ENCODE data around the gene PTPRT. TPM values are rescaled to one million over a fixed set of nuclear protein-coding genes. Genes with fewer than 3 reads are reported as not detected.

PTPRT gene
- polyA plus RNA-seq, 1 of the 3 experiments (the other 2 are of a cell fraction) = not detected

GRCh38 chr20:42785041-42785440 is 404.7 kb downstream of the PTPRT start:
- WGBS (ENCODE audit: low lambda C conversion rate) = 11% methylated on average over 4 of the region's 4 CpGs

More at GRCh38 chr20:42785041-42785440, 404.7 kb downstream of the PTPRT start:
- TF ChIP-seq PBX3 (IDR thresholded peaks at IDR 0.05) (no peak), FOXJ3 (CRISPR knock-in tag; IDR thresholded peaks at IDR 0.05) (no peak), RXRA (IDR thresholded peaks at IDR 0.05; ENCODE audit: borderline replicate concordance, low read depth) (no peak), CTCF (IDR thresholded peaks at IDR 0.05) (no peak), SMC3 (IDR thresholded peaks at IDR 0.05; ENCODE audit: low read depth, low read length) (no peak), USF2 (IDR thresholded peaks at IDR 0.05; ENCODE audit: borderline replicate concordance, low read depth, low read length) (no peak), IRF3 (IDR thresholded peaks at IDR 0.05; ENCODE audit: low read depth, low read length) (no peak), NFIC (IDR thresholded peaks at IDR 0.05; ENCODE audit: borderline replicate concordance) (no peak), NRF1 (IDR thresholded peaks at IDR 0.05; ENCODE audit: low read depth, low read length) (no peak), RCOR1 (IDR thresholded peaks at IDR 0.05; ENCODE audit: low read length) (no peak), GABPA (IDR thresholded peaks at IDR 0.05; ENCODE audit: low read depth) (no peak), GATA2 (CRISPR knock-in tag; IDR thresholded peaks at IDR 0.05) (no peak), MXI1 (IDR thresholded peaks at IDR 0.05; ENCODE audit: low read depth, low read length) (no peak), FOSL2 (IDR thresholded peaks at IDR 0.05; ENCODE audit: borderline replicate concordance, low read depth) (no peak), EZH2phosphoT487 (IDR thresholded peaks at IDR 0.05; ENCODE audit: borderline replicate concordance, low read depth) (no peak), USF1 (IDR thresholded peaks at IDR 0.05; ENCODE audit: borderline replicate concordance, low read depth) (no peak)
- H3K9me3 ChIP-seq = no peaks in the 10 kb centered on the region
- no peaks in the 10 kb centered on the region for H3K4me1 ChIP-seq (ENCODE audit: control insufficient read depth in 1 of 2, insufficient read depth in 2 of 2, low read depth in 1 of 2, low read length in 1 of 2)
- H3K27me3 ChIP-seq (ENCODE audit: insufficient read depth) = no peaks in the 10 kb centered on the region
- ChIA-PET CTCF (no interaction called here), POLR2A (no interaction called here)
- H3K79me2 ChIP-seq (ENCODE audit: insufficient read depth) = no peaks in the 10 kb centered on the region
- no peaks in the 10 kb centered on the region for H3K9me2 ChIP-seq
- H4K20me1 ChIP-seq (ENCODE audit: insufficient read depth) = no peaks in the 10 kb centered on the region
- no peak overlapping the region for H3K27ac ChIP-seq (ENCODE audit: low read depth in 2 of 2, low read length in 1 of 2)
- no peak overlapping the region for H2AFZ ChIP-seq (ENCODE audit: low read depth)
- H3K36me3 ChIP-seq (replicated peaks in 1 of 2; ENCODE audit: control insufficient read depth in 1 of 2, insufficient read depth in 2 of 2, low read length in 1 of 2) = no peaks in the 10 kb centered on the region
- no peak for DNase-seq
- no peak overlapping the region for H3K4me2 ChIP-seq
- no peak overlapping the region for H3K9ac ChIP-seq
- no peaks in the 10 kb centered on the region for H3F3A ChIP-seq (replicated peaks; ENCODE audit: insufficient read depth)
- H3K4me3 ChIP-seq (ENCODE audit: low read depth in 2 of 2, low read length in 1 of 2) = no peak overlapping the region

Measured in SK-N-SH (cell line).